Naive B cell (primary cell): ENCODE data around the gene THSD4. TPM values are rescaled to one million over a fixed set of nuclear protein-coding genes. Genes with fewer than 3 reads are reported as not detected.

Source experiments
- ATAC-seq, 2 donors: fragments of 150-1000 bp; cut with Tn5 transposase; 2 replicates each; pipeline ENCODE4 v1.10.0; 2021; ENCODE audit warnings: low read depth in 2 of 2, mild to moderate bottlenecking in 2 of 2, moderate library complexity in 2 of 2
- DNase-seq: peaks from one replicate; pipeline ENCODE4 v3.0.0; 2022
- H3K27ac Mint-ChIP-seq, 6 donors: one replicate each; pipeline ENCODE4 v1.8.0; 2020 to 2022; ENCODE audit warnings: mild to moderate bottlenecking in 6 of 6, mixed read lengths in 6 of 6, moderate library complexity in 5 of 6, inconsistent platforms in 2 of 6
- H3K27me3 Mint-ChIP-seq, 3 donors: one replicate each; pipeline ENCODE4 v1.8.0; 2021 to 2022; ENCODE audit warnings: mixed read lengths in 3 of 3, mild to moderate bottlenecking in 1 of 3
- H3K36me3 Mint-ChIP-seq, 2 donors: one replicate each; pipeline ENCODE4 v1.8.0; 2020 to 2022; ENCODE audit warnings: mixed read lengths in 2 of 2, inconsistent platforms in 1 of 2, mild to moderate bottlenecking in 1 of 2
- H3K4me1 Mint-ChIP-seq, 3 donors: one replicate each; pipeline ENCODE4 v1.8.0; 2020 to 2022; ENCODE audit warnings: mixed read lengths in 3 of 3, inconsistent platforms in 1 of 3, mild to moderate bottlenecking in 1 of 3, moderate library complexity in 1 of 3
- H3K4me3 Mint-ChIP-seq, 8 donors: one replicate each; pipeline ENCODE4 v1.8.0; 2020 to 2022; ENCODE audit warnings: mild to moderate bottlenecking in 8 of 8, mixed read lengths in 8 of 8, moderate library complexity in 8 of 8, inconsistent platforms in 2 of 8
- H3K9me3 Mint-ChIP-seq, 7 donors: one replicate each; pipeline ENCODE4 v1.8.0; 2020 to 2022; ENCODE audit warnings: mixed read lengths in 7 of 7, mild to moderate bottlenecking in 5 of 7, inconsistent platforms in 2 of 7, moderate library complexity in 1 of 7
- polyA plus RNA-seq, 6 donors: library from polyadenylated mRNA; unstranded; fragments of 300-500 nt; fragmentation: Illumina TruSeq; gene quantifications; one replicate each; pipeline ENCODE4 v1.2.3, GENCODE V29; 2021; ENCODE audit warnings: low read depth in 6 of 6

The THSD4 gene
- polyA plus RNA-seq, 6 donors from 2014 or later = not detected

GRCh38 chr15:71595846-71596553, 480.7 kb downstream of the THSD4 start:
- Mint-ChIP-seq H3K27ac (no peak overlapping the region), H3K4me1 (no peaks in the 10 kb centered on the region), H3K27me3 (peaks cover 0 to 13% (median 8%) of the 10 kb centered on the region in 3 donors), H3K36me3 (no peaks in the 10 kb centered on the region), H3K4me3 (no peak overlapping the region), H3K9me3 (peaks cover 0 to 12% (median 2%) of the 10 kb centered on the region in 7 donors)
- ATAC-seq (no peak), DNase-seq (no peak)

- Mint-ChIP-seq H3K4me1 (no peaks in the 10 kb centered on the region), H3K27ac (no peak overlapping the region), H3K27me3 (peaks cover 2 to 9% (median 8%) of the 10 kb centered on the region in 3 donors), H3K9me3 (peaks cover 0 to 12% (median 2%) of the 10 kb centered on the region in 7 donors), H3K4me3 (no peak overlapping the region), H3K36me3 (no peaks in the 10 kb centered on the region)
- ATAC-seq (no peak), DNase-seq (no peak)
Measured at GRCh38 chr15:71596672-71597071, 481.4 kb downstream of the THSD4 start.

GRCh38 chr15:71597126-71597525, 481.9 kb downstream of the THSD4 start:
- no peak for ATAC-seq
- H3K4me1 Mint-ChIP-seq = no peaks in the 10 kb centered on the region
- no peak overlapping the region for H3K4me3 Mint-ChIP-seq
- H3K9me3 Mint-ChIP-seq = peaks cover 0 to 12% (median 1%) of the 10 kb centered on the region in 7 donors
- H3K27me3 Mint-ChIP-seq = peaks cover 6 to 9% (median 8%) of the 10 kb centered on the region in 3 donors
- DNase-seq = no peak
- no peak overlapping the region for H3K27ac Mint-ChIP-seq
- H3K36me3 Mint-ChIP-seq = no peaks in the 10 kb centered on the region

DNA sequence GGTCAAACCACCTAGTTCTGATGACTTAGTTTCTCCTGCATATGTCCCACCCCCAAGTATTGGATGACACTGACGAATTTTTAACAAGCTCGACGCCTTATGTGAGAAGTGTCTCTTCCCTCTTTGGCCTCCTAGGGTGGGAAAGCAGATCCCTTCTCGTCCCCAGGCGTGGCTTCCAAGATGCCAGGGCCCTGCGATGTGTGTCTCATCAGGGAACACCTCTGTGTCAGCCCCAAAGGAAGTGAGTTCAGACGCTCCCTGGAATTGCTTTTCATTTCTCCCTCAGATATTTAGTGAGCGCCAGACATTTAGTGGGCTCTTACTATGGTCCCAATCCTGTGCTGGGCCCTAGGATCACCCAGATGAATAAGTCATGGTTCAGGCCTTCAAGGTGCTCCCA, 482.4 kb downstream of the THSD4 start:
- H3K27me3 Mint-ChIP-seq = peaks cover 6 to 9% (median 8%) of the 10 kb centered on the region in 3 donors

DNA sequence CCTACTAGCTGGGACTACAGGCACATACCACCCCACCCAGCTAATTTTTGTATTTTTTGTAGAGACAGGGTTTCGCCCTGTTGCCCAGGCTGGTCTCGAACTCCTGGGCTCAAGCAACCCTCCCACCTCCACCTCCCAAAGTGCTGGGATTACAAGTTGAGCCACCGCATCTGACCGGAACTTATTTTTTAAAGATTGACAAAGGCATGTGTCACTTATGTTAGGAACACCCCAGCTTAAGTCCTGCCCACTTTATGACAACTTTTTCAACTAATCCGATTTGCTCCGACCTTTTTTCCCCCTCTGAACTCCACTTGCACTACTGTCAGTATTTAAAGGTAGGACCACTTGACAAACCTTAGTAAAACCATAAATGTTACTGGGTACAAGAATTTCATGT, 483.5 kb downstream of the THSD4 start:
- Mint-ChIP-seq H3K4me3 (no peak overlapping the region), H3K36me3 (no peaks in the 10 kb centered on the region), H3K4me1 (no peaks in the 10 kb centered on the region), H3K27me3 (peaks cover 6 to 9% (median 8%) of the 10 kb centered on the region in 3 donors), H3K27ac (peak overlapping the region in 1 of 6 donors; percentile 18), H3K9me3 (peaks cover 0 to 15% (median 3%) of the 10 kb centered on the region in 7 donors)
- DNase-seq (no peak), ATAC-seq (no peak)

More for the DNA sequence above, 482.4 kb downstream of the THSD4 start:
- Mint-ChIP-seq H3K4me3 (no peak overlapping the region), H3K4me1 (no peaks in the 10 kb centered on the region), H3K9me3 (peaks cover 0 to 12% (median 1%) of the 10 kb centered on the region in 7 donors), H3K27ac (no peak overlapping the region), H3K36me3 (no peaks in the 10 kb centered on the region)
- DNase-seq (no peak), ATAC-seq (no peak)

GRCh38 chr15:71599418-71600151, 484.3 kb downstream of the THSD4 start:
- H3K4me1 Mint-ChIP-seq = no peaks in the 10 kb centered on the region
- peaks cover 6 to 9% (median 8%) of the 10 kb centered on the region in 3 donors for H3K27me3 Mint-ChIP-seq
- H3K36me3 Mint-ChIP-seq = no peaks in the 10 kb centered on the region
- ATAC-seq (no peak), DNase-seq (no peak)
- no peak overlapping the region for H3K4me3 Mint-ChIP-seq
- H3K9me3 Mint-ChIP-seq = peaks cover under 1 to 22% (median 3%) of the 10 kb centered on the region in 7 donors
- H3K27ac Mint-ChIP-seq = no peak overlapping the region

- no peak for ATAC-seq
- no peak overlapping the region for H3K4me3 Mint-ChIP-seq
- no peaks in the 10 kb centered on the region for H3K4me1 Mint-ChIP-seq
- H3K36me3 Mint-ChIP-seq = no peaks in the 10 kb centered on the region
- peaks cover 3 to 22% (median 7%) of the 10 kb centered on the region in 7 donors for H3K9me3 Mint-ChIP-seq
- no peak for DNase-seq
- H3K27me3 Mint-ChIP-seq = peaks cover 7 to 9% (median 8%) of the 10 kb centered on the region in 3 donors
- no peak overlapping the region for H3K27ac Mint-ChIP-seq
Measured at GRCh38 chr15:71600237-71600636, 485.0 kb downstream of the THSD4 start.

DNA sequence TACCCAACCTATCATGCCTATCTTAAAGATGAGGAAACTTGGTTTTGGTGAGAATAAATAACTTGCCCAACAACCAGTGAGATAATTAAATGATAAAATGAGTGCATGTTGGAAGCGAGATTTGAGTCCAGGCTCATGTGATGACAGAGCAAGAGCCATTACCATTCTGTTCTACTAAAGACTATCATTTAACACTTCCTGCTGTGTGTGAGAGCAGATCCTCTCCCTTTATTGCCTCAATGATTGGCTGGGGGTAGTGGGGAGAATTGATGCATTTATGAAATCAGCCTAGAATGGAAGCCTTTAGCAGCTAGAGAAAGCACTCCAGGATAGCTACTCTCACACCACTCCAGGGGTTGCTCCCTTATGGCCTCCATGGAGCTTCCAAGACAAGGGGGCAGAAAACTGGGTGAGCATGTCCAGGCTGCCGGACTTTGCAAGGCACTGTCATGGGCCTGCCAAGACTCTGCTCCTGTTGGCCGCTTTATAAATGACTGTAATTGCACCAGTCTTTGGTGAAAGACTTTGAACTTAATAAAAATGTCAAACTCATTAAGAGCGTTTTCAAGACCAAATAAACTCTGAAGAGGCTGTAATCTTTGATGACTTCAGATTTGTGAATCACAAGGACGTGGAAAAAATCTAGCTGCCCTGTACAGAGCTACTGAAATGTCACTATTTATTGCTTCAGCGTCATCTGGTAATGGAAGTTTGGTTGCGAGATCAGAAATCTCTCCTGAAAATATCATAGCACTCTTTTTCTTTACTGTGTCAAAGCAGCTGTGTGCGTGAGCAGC, 486.0 kb downstream of the THSD4 start:
- Mint-ChIP-seq H3K36me3 (no peaks in the 10 kb centered on the region), H3K27me3 (peaks cover 8 to 14% (median 9%) of the 10 kb centered on the region in 3 donors), H3K27ac (no peak overlapping the region), H3K4me1 (no peaks in the 10 kb centered on the region), H3K9me3 (peaks cover 3 to 24% (median 9%) of the 10 kb centered on the region in 7 donors), H3K4me3 (no peak overlapping the region)
- no peak for ATAC-seq
- DNase-seq = no peak

- peaks cover 4 to 24% (median 12%) of the 10 kb centered on the region in 7 donors for H3K9me3 Mint-ChIP-seq
- no peaks in the 10 kb centered on the region for H3K4me1 Mint-ChIP-seq
- no peaks in the 10 kb centered on the region for H3K36me3 Mint-ChIP-seq
- no peak for ATAC-seq
- no peak overlapping the region for H3K27ac Mint-ChIP-seq
- DNase-seq = no peak
- H3K4me3 Mint-ChIP-seq = no peak overlapping the region
- H3K27me3 Mint-ChIP-seq = peaks cover 6 to 17% (median 14%) of the 10 kb centered on the region in 3 donors
Measured at GRCh38 chr15:71603379-71603778, 488.1 kb downstream of the THSD4 start.

DNA sequence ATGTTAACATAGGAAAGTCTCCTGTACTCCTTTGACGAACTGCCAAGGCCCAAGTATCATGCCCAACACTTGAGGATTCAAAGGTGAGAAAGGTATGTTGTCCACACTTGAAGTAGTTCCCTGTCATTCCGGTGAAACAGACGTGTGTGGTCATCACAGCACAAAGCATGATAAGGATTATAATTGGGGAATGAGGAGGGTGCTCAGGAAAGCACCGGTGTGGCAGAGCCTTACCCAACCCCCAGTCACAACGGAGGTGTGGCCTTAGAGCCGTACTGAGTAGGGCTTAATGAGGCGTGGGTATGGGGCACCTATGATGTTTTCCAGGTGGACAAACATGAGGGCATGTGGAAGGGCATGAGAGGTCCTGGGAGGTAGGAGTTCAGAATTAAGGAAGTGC, 492.1 kb downstream of the THSD4 start:
- DNase-seq (no peak), ATAC-seq (no peak)
- H3K9me3 Mint-ChIP-seq = peaks cover 5 to 24% (median 9%) of the 10 kb centered on the region in 7 donors
- no peaks in the 10 kb centered on the region for H3K4me1 Mint-ChIP-seq
- H3K4me3 Mint-ChIP-seq = peak overlapping the region in 1 of 8 donors; percentile 79
- no peaks in the 10 kb centered on the region for H3K36me3 Mint-ChIP-seq
- H3K27me3 Mint-ChIP-seq = peaks cover 5 to 24% (median 22%) of the 10 kb centered on the region in 3 donors
- no peak overlapping the region for H3K27ac Mint-ChIP-seq

GRCh38 chr15:71610728-71611552, 495.7 kb downstream of the THSD4 start:
- no peaks in the 10 kb centered on the region for H3K4me1 Mint-ChIP-seq
- peaks cover 5 to 31% (median 30%) of the 10 kb centered on the region in 3 donors for H3K27me3 Mint-ChIP-seq
- no peak for ATAC-seq
- no peak for DNase-seq
- H3K9me3 Mint-ChIP-seq = peaks cover 0 to 7% (median 2%) of the 10 kb centered on the region in 7 donors
- no peaks in the 10 kb centered on the region for H3K36me3 Mint-ChIP-seq
- no peak overlapping the region for H3K27ac Mint-ChIP-seq
- H3K4me3 Mint-ChIP-seq = no peak overlapping the region

GRCh38 chr15:71611553-71612396, 496.5 kb downstream of the THSD4 start:
- H3K27me3 Mint-ChIP-seq = peaks cover 5 to 31% (median 30%) of the 10 kb centered on the region in 3 donors
- ATAC-seq = no peak

More at GRCh38 chr15:71611553-71612396, 496.5 kb downstream of the THSD4 start:
- Mint-ChIP-seq H3K27ac (no peak overlapping the region), H3K36me3 (no peaks in the 10 kb centered on the region), H3K9me3 (peaks cover 0 to 11% (median 2%) of the 10 kb centered on the region in 7 donors), H3K4me1 (no peaks in the 10 kb centered on the region), H3K4me3 (no peak overlapping the region)
- DNase-seq = no peak
